ENCODE measurements around the gene OGFR. TPM values are rescaled to one million over a fixed set of nuclear protein-coding genes. Genes with fewer than 3 reads are reported as not detected.

OGFR gene
- total and polyA plus RNA-seq, 2 experiments from 2014 or later, result 9.6 to 50.6 TPM

- H3K36me3 Mint-ChIP-seq (ENCODE audit: low read depth), result peaks cover 9% of the 10 kb centered on the region; the same call in 1 of the 3 replicates
- Histone ChIP-seq H3F3A (replicated peaks; ENCODE audit: low read depth) (peaks cover 12% of the 10 kb centered on the region; the same call in 1 of the 2 replicates), H3K4me3 (no peak overlapping the region), H3K27ac (ENCODE audit: low read depth) (no peak overlapping the region), H3K27me3 (ENCODE audit: insufficient read depth) (peaks cover 8% of the 10 kb centered on the region; the same call in 1 of the 2 replicates), H3K9me2 (ENCODE audit: insufficient read depth) (no peaks in the 10 kb centered on the region), H3K4me2 (no peak overlapping the region), H3K36me3 (ENCODE audit: insufficient read depth) (no peaks in the 10 kb centered on the region), H3K4me1 (ENCODE audit: insufficient read depth) (peaks cover 10% of the 10 kb centered on the region; the same call in 1 of the 2 replicates), H2AFZ (no peak overlapping the region), H3K79me2 (replicated peaks; ENCODE audit: insufficient read depth) (peaks cover 9% of the 10 kb centered on the region; the same call in 1 of the 2 replicates), H4K20me1 (replicated peaks; ENCODE audit: insufficient read depth) (peaks cover 7% of the 10 kb centered on the region)
- no peak overlapping the region for H3K27ac Mint-ChIP-seq
- H3K4me3 Mint-ChIP-seq, result no peak overlapping the region
- no peak for DNase-seq (ENCODE audit: low spot score)
- no peak for TF ChIP-seq STAT1 (IDR thresholded peaks at IDR 0.05; ENCODE audit: unreplicated experiment)
- TF ChIP-seq CREB1 (CRISPR knock-in tag; IDR thresholded peaks at IDR 0.05; ENCODE audit: low read depth), result no peak
- TF ChIP-seq NANOG (IDR thresholded peaks at IDR 0.05; ENCODE audit: borderline replicate concordance), result no peak
- TF ChIP-seq ZNF331 (CRISPR knock-in tag; IDR thresholded peaks at IDR 0.05; ENCODE audit: low read depth), result no peak
- TF ChIP-seq EZH2 (IDR thresholded peaks at IDR 0.05; ENCODE audit: low read depth, unreplicated experiment), result no peak
- TF ChIP-seq ZNF114 (CRISPR knock-in tag; IDR thresholded peaks at IDR 0.05), result no peak
- TF ChIP-seq ZNF462 (CRISPR knock-in tag; IDR thresholded peaks at IDR 0.05), result no peak
- TF ChIP-seq JUNB (IDR thresholded peaks at IDR 0.05; ENCODE audit: unreplicated experiment), result no peak
- no peak for TF ChIP-seq EZH2phosphoT487 (IDR thresholded peaks at IDR 0.05; ENCODE audit: unreplicated experiment)
- TF ChIP-seq ETS1 (IDR thresholded peaks at IDR 0.05), result no peak
- no peak for TF ChIP-seq POLR2AphosphoS5 (IDR thresholded peaks at IDR 0.05; ENCODE audit: low read depth)
- no peak for TF ChIP-seq REST (IDR thresholded peaks at IDR 0.05; ENCODE audit: unreplicated experiment)
- no peak for TF ChIP-seq CTCF (conservative IDR thresholded peaks at IDR 0.05; ENCODE audit: low read depth in 2 of 2)
- H3K27me3 Mint-ChIP-seq (ENCODE audit: insufficient read depth, low read depth, poor library complexity), result peaks cover 29% of the 10 kb centered on the region
- H3K4me1 Mint-ChIP-seq, result peaks cover 9% of the 10 kb centered on the region; the same call in 1 of the 3 replicates
- ATAC-seq, result no peak
- H3K9me3 Mint-ChIP-seq, result no peaks in the 10 kb centered on the region
These were observed 3.0 kb downstream of the OGFR start for GRCh38 chr20:62807444-62808210.

Measured in GM23338 (cell line).